SHP77 (cell line): ENCODE data around the gene SH3RF3.

Experiments
- DNase-seq, 2 experiments: peaks; one replicate each; lab custom pipeline; 2025; lab: John Stamatoyannopoulos, UW

Gene SH3RF3

DNA sequence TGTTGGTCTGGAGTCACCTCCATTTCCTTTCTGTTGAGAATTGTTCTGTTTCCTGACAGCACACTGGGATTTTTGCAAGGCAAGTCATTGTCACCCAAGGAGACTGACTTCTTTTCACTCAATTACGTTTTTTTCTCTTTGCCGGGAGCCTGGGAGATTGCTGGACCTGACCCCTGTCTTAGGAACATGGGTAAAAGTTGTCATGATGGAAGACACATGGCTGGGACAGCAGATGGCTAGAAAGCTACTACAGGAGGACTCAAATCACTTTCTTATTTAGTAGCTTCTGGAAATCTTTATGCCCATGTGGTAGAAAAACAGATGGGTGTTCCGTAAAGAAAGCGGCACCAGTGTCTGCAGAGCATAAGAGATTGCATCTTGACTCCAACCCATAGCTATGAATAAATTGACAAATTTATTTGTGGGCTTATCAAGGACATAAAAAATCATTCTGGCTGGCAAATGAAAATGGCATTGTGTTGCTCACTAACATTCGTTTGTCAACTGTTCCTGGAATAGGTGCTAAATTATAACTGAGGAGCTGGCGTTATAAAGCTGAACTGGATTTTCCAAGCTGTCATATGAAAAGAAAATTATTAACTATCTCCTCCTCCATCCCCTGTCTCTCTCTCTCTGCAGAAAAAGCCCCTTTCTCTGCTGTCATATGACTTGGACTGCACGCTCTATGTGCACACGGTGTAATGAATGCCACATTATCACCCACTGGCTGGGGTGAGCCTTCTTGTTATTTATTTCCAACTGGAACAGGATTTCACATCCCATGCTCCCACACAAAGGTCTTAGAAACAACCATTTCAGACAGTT, 159.8 kb downstream of the SH3RF3 start:
- DNase-seq: no peak

DNA sequence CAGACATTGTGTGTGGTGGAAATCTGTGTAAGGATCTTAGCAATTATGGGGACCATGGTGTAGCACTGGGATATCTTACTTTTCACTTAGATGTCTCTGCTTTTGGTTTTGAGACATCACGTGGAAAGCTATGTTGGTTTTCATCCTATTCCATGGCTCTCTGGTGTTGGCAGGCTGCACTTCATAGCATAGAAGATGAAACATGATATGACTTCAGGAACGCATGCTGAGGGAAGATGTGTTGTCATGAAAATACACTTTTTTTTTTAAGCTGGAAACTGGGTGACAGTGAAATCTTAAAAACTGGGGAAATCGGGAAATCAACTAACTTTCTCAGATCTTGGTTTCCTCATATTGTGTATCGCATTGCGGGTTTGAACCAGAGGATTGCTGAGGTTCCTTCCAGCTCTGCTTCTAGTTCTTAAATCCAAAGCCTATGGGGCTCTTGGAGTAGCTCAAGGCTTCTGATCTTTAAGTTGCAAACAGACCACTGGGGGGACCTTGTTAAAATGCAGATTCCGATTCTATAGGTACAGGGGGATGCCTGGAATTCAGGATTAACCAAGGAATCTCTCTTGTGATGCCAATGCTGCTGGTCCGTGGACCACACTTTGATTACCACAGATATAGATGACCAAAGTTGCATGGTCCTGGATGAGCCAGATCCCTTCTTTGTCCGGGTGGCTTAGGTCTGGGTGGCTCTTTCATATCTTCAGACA, 160.7 kb downstream of the SH3RF3 start:
- DNase-seq: no peak

DNA sequence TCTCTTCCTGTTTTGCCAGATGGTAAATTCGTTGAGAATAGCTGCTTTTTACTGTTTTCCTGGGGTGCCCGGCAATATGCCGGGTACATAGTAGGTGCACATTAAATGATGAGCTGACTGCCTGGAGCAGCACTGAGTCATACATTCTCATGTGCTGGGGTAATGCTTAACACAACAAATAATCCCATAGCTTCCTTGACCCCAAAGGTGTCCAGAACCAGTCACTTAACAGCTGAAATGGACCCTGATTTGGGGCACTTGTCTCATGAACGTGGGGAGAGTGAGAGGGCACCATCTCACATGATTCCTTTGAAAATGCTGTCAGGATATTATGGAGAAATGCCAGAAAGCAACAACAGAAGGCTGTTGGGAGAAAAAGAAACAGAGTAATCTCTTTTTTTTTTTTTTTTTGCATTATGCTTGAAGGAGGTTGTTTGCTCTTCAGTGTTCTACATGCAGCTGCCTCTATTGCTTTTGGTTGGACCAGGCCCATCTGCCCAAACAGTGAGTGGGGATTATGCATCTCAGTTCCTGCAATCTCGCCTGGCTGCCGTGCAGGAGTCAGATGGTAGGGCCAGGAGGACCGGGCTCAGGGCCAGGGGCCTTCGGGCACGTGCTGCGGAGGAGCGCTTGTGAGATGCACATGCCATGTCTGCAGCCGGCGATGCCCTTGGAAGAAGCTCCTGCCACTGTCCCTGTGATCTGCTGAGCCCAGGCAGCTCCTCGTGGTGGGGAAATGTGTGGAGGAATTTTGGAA, 162.1 kb downstream of the SH3RF3 start:
- peak; percentile 76 to 85 for DNase-seq

DNA sequence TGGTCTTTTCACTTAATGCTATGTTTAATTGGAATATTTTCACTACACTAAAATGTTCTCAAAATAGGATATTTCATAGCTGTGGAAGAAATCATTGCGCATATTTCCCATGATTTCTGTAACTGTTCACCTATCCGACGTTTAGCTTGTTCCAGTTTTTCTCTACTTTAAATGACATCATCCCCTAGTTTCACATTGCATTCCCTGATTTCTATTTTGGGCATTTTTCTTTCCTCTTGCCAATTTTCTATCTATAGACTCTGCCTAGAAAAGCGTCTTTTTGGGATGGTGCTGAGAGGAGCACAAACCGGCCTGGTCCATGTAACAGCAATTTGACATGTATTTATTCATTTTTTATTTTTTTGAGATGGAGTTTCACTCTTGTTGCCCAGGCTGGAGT, 163.4 kb downstream of the SH3RF3 start:
- DNase-seq: no peak

DNA sequence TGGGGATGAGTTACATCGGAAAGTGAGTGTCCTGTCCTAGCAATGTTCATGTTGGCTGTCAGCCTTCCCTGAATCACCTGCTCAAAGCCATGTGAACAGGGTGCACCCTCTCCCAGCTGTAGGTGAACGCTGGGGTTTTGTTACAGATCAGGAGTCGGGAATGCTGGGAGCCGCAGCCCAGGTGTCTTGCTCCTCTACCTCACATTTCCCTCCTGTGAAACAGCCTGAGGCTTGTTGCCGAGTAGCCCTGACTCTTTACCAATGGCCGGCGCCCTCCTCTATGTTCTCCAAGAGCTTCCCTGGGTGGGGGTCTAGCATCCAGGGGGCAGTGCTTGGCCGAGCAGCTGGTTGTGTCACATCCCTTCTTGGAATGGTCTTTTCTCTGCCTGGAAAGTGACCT, 164.7 kb downstream of the SH3RF3 start:
- DNase-seq: no peak

DNA sequence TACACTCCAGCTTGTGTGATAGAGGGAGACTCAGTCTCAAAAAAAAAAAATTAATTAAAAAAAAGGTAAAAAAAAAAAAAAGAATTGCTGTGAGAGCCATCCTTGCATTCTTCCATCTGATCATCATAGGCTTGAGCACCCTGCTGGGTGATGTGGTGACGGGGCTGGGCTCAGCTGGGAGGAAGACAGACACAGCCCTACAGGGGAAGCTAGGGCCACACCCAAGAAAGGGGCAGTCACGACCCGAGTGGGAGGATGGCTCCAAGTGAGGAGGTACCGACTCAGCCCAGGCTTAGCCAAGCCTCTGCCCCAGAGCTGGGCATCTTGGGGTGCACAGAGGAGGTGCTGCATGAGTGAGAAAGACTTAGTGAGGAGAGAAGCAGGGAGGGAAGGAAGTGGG, 165.5 kb downstream of the SH3RF3 start:
- no peak for DNase-seq

DNA sequence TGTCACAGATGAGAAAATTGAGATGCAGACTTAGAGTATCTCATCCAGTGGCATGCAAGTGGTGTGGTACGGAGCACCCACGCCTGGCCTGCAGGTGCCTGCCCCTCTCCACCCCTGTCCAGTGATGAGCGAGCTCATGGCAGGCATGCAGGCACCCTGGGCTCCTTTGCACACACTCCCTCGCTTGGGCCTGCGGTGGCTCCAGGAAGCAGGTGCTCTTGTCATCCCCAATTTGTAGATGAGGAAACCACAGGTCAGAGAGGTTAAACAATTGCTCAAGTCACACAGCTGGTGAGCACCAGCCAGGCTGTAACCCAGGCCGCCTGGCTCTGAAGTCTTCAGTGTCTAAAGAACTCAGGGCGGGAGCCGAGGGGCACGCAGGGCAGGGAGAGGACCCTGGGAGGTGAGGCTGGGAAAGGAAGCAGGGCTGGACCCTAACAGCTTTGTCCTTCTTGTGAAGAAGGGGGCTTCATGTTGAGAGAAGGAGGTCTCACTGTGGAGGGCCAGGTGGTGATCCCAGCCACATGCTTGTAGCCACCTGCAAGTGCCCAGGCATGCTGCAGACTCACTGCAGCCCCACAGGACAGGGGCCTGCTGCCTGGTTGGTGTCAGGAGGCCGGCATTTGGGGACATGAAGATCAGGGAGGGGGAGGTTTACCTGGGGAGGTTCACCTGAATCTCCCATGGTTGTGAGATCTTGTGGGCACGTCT, 166.2 kb downstream of the SH3RF3 start:
- DNase-seq: peak in 1 of 2 experiments; percentile 41

DNA sequence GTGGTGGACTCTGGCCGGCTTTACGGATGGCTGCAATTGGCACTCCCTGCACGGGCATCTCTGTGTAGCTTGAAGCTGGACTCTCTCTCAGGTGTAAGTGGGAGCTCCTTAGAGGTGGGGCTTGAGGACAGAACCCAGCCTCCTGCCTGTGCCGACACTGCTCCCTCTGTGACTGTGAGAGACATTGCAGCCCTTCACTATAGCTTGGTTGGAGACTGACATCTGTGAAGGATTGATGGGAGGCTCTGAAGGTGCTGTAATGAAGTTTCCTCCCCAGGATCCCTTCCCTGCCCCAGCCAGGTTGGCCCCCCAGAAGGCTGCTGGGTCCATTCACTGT, 166.7 kb downstream of the SH3RF3 start:
- DNase-seq: no peak

DNA sequence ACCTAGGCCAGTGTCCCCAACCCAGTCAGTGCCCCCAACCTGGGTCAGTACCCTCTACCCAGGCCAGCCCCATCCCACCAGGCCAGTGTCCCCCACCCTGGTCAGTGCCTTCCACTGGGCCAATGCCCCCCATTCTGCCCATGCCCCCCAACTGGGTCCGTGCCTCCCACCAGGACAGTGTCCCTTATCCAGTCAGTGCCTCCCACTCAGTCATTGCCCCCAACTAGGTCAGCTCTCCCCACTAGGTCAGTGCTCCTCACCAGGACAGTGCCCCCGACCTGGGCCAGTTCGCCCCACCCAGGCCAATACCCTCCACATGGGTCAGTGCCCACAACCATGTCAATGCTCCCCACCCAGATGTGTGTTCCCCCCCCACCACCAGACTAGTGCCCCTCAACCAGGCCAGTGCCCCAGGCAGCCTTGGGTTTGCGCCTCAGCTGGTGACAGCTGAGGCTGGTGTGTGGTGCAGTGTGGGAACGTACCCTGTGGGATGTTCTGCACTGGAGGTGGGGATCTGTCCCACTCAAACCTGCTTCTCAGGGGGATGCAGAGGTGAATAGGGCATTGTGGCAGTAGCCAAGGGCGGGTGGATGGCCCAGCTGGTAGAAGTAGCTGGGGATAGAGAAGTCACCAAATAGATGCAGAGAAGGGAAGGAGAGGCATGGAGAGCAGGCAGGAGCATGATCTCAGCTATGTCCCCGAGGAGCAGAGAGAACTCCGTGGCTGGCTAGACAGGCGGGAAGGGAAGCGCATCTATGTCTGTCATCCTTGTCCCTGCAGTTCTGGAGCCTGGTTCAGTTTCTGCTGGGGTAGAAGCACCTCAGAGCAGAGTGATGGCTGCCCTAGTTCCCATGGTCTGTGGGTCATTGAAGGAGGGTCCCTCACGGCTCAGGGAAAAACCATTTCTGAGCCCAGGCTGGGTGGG, 168.8 kb downstream of the SH3RF3 start:
- DNase-seq: no peak

DNA sequence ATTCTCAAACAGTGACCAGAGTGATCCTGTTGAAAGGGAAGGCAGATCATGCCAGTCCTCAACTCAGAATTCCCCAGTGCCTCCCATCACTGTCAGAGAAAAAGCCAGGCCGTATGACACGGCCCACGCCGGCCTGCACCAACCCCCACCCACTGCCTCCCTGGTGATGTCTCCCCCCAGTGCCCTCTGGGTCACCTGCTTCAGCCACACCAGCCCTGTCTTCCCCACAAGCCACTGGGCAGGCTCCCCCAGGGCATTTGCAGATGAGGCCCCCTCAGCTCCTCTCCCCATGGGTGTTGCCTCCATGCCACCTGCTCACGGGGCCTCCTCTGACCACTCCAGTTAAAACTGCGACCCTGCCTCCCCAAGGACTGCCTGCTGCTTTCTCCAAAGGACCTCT, 169.8 kb downstream of the SH3RF3 start:
- no peak for DNase-seq

DNA sequence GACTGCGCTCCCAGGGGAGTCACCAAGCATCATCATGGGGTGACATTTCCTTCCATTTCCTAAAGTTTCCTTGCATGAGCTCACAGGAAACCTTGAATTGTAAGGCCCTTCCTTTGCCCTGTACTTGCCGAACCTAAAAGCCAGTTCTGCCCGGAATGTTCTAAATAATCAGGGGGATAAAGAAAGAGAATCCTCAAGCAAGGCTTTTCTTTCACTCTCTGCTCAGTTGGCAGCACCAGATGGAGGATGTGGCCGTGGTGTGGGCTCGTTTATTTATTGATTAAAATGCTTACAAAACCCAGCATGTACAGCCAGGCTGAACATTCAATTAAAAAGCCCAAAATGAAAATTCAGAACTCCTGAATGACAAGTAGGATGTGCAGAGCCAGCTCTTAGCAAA, 170.5 kb downstream of the SH3RF3 start:
- no peak for DNase-seq

DNA sequence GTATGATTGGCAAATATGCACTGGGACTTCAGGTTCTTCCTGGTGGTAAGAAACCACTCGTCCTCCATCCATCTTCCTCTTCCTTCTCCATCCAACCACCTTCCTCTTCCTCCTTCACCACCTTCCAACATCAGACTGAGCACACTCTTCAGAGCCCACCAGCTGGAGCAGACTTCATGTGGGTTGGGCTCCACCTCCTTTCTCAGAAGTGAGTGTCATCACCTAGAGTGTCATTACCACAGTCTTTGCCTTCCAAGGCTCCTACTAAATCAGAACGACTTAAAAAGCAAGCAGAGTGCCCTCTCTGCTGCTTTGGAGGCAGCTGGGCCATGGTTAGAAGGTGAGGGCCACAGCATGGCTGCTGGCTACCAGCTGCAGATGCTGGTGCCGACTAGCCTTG, 171.6 kb downstream of the SH3RF3 start:
- no peak for DNase-seq

DNA sequence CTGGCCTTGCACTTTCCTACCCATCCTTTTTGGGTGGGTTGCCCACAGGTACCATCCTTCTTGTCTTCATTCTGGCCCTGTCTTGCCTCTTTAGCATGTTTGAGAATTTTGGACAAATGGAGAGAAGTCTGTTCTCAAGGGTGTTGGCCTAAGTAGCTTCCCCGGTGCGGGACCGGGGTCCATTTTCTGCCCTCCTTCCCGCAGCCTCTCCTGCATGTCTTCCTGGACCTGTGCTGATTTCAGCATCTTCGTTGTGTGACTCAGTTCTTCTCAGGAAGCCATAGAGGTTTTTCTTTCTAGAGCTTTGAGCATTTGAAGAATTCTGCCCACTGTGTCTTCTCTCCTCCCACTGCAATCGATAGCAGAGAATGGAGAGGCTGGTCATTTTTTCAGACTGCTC, 172.7 kb downstream of the SH3RF3 start:
- no peak for DNase-seq

DNA sequence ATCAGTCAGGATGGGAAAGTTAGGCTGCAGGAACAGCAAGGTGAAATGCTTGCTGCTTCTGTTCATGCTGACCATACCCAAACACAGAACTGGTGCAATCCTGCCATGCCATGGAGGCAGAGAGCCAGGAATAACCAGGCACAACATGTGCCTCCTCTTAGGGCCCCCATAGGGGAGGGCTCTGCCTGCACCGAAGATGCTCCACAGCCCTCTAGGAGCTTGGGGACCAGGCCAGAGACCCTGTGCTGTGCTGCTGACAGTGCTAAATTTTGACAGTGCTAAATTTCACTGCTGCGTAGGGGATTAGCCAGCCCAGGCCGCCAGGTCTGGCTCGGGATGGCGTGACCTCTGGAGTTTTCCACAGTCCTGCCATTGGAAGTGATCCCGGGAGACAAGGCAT, 173.3 kb downstream of the SH3RF3 start:
- no peak for DNase-seq

DNA sequence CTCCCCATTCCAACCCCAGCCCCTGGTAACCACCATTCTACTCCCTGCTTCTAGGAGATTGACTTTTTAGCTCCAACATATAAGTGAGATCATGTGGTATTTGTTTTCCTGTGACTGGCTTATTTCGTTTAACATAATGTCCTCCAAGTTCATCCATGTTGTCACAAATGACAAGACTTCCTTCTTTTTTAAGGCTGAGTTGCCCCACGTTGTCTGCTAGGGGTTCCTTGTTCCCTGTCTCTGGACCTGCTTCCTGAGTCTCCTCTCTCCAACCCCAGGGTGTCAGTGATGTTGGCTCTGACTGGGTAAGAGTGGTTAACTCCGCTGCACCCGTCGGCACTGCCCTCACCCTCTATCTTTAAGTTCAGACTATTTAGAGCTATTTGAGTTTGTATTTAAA, 175.2 kb downstream of the SH3RF3 start:
- no peak for DNase-seq

DNA sequence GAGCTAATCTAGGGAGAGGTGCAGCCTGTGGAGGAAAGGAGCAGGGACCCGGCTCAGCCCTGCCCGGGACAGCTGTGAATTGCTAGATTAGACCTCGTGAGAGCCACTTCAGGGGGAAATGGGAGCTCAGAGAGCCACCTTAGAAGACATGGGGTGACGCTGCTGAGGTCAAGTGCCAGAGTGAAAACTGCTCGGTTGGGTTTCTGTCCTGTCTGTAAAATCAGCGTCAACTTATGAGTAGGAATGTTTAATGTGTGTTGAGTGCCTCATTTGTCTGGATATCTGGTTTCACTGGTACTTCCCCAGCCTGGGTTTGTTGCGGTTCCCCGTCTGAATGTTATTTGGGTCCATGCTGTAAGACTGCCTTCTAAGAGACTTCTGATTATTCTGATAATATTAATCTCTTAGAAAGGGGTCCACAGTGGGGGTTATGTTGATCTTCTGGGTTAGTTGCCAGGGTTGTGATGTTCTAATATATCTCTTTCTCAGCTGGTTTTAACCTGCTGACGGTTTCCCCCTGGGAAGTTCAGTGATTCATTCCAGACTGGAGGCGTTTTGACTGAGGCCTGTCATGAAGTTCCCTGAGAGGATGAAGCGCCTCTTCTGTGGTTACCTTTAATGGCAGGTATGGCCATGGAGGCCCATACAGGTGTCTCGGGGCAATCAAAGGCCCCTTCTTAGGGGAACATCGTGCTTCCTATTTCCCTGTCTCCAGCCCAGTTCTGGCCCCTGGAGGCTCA, 175.9 kb downstream of the SH3RF3 start:
- no peak for DNase-seq

DNA sequence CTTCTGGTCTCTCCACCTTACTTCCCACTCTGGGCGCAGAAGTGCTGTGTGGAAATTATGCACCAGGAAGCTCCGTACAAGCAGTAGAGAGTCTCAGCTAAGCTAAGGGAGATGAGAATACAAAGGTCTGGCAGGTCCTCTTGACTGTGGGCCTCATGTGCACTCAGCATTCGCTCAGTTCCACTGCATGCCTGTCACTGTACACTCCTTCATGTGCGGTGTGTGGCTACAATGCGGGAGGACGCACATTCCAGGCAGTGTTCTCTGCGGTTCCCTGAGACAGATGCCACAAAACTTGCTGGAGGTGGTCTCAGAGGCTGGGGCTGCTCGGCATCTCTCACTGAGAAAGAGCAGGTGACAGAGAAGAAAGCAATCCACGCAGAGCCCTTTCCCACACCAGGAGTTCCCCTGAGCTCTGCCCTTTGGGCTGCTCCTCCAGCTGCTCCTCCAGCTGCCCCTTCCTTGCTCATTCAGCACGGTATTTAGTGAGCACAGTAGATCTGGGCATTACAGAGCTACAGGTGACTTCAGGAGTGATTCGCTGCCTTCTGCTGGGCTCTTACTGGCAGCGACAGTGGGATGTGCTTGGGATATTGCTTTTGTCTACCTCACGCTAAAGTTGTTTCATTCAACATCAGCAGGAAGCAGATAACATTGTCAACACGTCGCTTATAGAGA, 176.6 kb downstream of the SH3RF3 start:
- DNase-seq: peak in 1 of 2 experiments; percentile 11

DNA sequence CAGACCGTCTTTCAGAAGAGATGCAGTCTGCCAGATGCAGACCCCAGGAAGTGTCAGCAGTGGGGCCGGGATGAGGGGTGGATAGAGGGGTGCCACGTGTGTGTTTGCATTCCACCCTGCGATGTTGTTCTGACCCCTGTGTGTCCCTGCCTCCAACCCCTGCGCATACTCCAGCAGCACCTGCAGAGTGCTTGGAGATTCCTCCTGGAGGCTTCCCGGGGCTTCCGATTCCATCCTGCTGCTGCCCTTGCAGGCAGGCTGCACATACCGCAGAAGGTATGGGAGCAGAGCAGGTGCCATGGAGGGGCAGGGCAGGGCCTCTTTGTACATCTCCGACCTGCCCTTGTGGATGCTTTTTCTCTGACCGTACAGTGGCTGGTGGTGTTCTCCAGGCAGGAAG, 177.2 kb downstream of the SH3RF3 start:
- no peak for DNase-seq

DNA sequence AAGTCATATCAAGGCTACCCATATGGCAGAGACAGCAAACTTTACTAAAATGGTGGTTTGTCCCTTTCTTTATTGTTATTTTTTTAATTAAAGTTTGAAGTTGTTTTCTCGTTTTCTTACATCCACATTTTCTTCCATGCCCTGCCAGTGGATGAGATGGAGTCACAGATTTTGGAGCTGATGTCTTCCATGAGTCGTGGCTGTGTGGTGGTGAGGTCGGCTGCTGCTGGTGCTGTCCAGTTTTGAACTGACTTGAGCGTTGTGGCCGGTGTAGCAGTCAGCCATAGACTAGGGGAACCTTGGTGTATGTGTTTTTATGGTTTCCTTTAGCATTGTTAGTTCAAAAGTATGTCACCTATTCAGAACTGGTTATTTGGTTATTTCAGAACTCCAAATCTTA, 182.8 kb downstream of the SH3RF3 start:
- no peak for DNase-seq

DNA sequence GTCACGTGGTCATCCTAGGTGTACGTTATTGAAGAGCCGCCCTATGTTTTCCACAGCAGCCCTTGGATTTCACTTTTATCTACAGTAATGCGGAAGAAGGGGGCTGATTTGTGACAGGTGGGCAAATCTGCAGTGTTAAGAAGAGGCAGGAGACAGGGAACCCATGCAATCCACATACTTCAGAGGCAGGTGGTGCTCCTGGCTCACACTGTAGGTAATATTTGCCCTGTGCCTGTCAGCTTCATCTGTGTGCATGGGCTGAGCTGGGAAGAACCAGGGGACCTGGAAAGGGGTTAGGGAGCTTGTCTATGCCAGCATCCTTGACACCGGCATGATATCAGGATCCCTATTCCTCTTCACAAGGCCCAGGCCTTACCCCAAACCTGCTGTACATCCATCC, 183.9 kb downstream of the SH3RF3 start:
- DNase-seq: no peak
